ENCODE results near the gene ERAL1. TPM values are rescaled to one million over a fixed set of nuclear protein-coding genes. Genes with fewer than 3 reads are reported as not detected.

ERAL1 gene
- total and polyA plus RNA-seq, 2 of the 13 experiments (the other 11 are each of a cell fraction or from before 2014, with no cell fraction given) = 46.9 to 72.2 TPM

- TF ChIP-seq SNAPC4 (CRISPR knock-in tag; IDR thresholded peaks at IDR 0.05) (no peak), PHF20 (CRISPR knock-in tag; IDR thresholded peaks at IDR 0.05) (peak; percentile 31; the same call in 1 of the 2 replicates), ZNF143 (CRISPR knock-in tag; IDR thresholded peaks at IDR 0.05) (peak; percentile 49; the same call in 1 of the 2 replicates), ZNF562 (CRISPR knock-in tag; IDR thresholded peaks at IDR 0.05; ENCODE audit: borderline replicate concordance) (no peak), ADNP (CRISPR knock-in tag; IDR thresholded peaks at IDR 0.05) (peak; percentile 85), ZHX2 (IDR thresholded peaks at IDR 0.05; ENCODE audit: low read depth) (0 out of 2 replicates have a peak, but pooled peaks have one; percentile 41), ZHX2 (CRISPR knock-in tag; IDR thresholded peaks at IDR 0.05; ENCODE audit: borderline replicate concordance) (no peak), TIGD3 (CRISPR knock-in tag; IDR thresholded peaks at IDR 0.05; ENCODE audit: borderline replicate concordance) (no peak), RELA (CRISPR knock-in tag; IDR thresholded peaks at IDR 0.05) (no peak), ZNF781 (CRISPR knock-in tag; IDR thresholded peaks at IDR 0.05; ENCODE audit: borderline replicate concordance, not compliant biosample characterization) (no peak), TMF1 (CRISPR knock-in tag; IDR thresholded peaks at IDR 0.05; ENCODE audit: low read depth) (peak; percentile 98), LRRFIP1 (CRISPR knock-in tag; conservative IDR thresholded peaks at IDR 0.05) (no peak)
These were observed 48.2 kb downstream of the ERAL1 start, which contains the start of gene DHRS13 (continued) for GRCh38 chr17:28902819-28903545.

Data from HepG2 (cell line).